Measurements from ENCODE around the gene NUCB1. TPM values are rescaled to one million over a fixed set of nuclear protein-coding genes. Genes with fewer than 3 reads are reported as not detected.

Gene NUCB1
- total and polyA plus RNA-seq, 7 donors: 49.9 to 143 (median 97.1) TPM

- no peaks in the 10 kb centered on the region for H3K9me3 ChIP-seq
- intact Hi-C loops (cut with DNase I): loop anchor here (2.0 to 10.0 kb wide), 3 partner anchors 94 to 331 kb away; partner anchors contain the start of genes DBP (in 1 of the 2) and PPP1R15A (in 1 of the 2)
- ATAC-seq (peak; percentile 53 to 76 (median 68)), DNase-seq (peak; percentile 89 to 94)
- TF ChIP-seq CTCF (IDR thresholded peaks at IDR 0.05): no peak
- peak overlapping the region; percentile 94 for H3K4me3 ChIP-seq
- H3K36me3 ChIP-seq (ENCODE audit: insufficient read depth in 1 of 2, low read depth in 1 of 2): peaks cover 0 to 40% of the 10 kb centered on the region in 2 donors
- 4 to 12% (median 5%) methylated on average over 36 of the region's 36 CpGs for WGBS, 3 donors
- peaks cover 43% of the 10 kb centered on the region for H3K4me1 ChIP-seq
- no peaks in the 10 kb centered on the region for H3K27me3 ChIP-seq (ENCODE audit: insufficient read depth in 3 of 3, low read length in 2 of 3)
- peak overlapping the region; percentile 89 for H3K27ac ChIP-seq
Observed at GRCh38 chr19:48965806-48966540, 65.9 kb downstream of the NUCB1 start.

GRCh38 chr19:48966541-48967345 is 66.6 kb downstream of the NUCB1 start:
- peaks cover 43% of the 10 kb centered on the region for H3K4me1 ChIP-seq
- H3K27me3 ChIP-seq (ENCODE audit: insufficient read depth in 3 of 3, low read length in 2 of 3): no peaks in the 10 kb centered on the region
- H3K27ac ChIP-seq: peak overlapping the region; percentile 89

GRCh38 chr19:48967346-48968178 is 67.5 kb downstream of the NUCB1 start:
- 54 to 84% (median 57%) methylated on average over 14 of the region's 14 CpGs for WGBS, 3 donors
- no peaks in the 10 kb centered on the region for H3K9me3 ChIP-seq
- no peak for ATAC-seq
- intact Hi-C loops (cut with DNase I): loop anchor here in 1 of 2 donors (5.0 to 10.0 kb wide), 2 partner anchors 95 to 333 kb away; partner anchors contain the start of genes DBP and PPP1R15A
- H3K27me3 ChIP-seq (ENCODE audit: insufficient read depth in 3 of 3, low read length in 2 of 3): no peaks in the 10 kb centered on the region
- H3K4me1 ChIP-seq: peaks cover 43% of the 10 kb centered on the region
- H3K4me3 ChIP-seq: peak overlapping the region; percentile 94
- H3K36me3 ChIP-seq (ENCODE audit: insufficient read depth in 1 of 2, low read depth in 1 of 2): peaks cover 0 to 55% of the 10 kb centered on the region in 2 donors
- peak in 1 of 2 donors; percentile 44 for DNase-seq
- no peak for TF ChIP-seq CTCF (IDR thresholded peaks at IDR 0.05)
- peak overlapping the region; percentile 89 for H3K27ac ChIP-seq

More at GRCh38 chr19:48966541-48967345, 66.6 kb downstream of the NUCB1 start:
- Histone ChIP-seq H3K36me3 (ENCODE audit: insufficient read depth in 1 of 2, low read depth in 1 of 2) (peaks cover 0 to 47% of the 10 kb centered on the region in 2 donors), H3K4me3 (peak overlapping the region; percentile 94), H3K9me3 (no peaks in the 10 kb centered on the region)
- intact Hi-C loops (cut with DNase I): loop anchor here in 1 of 2 donors (5.0 to 10.0 kb wide), 2 partner anchors 94 to 332 kb away; partner anchors contain the start of genes DBP and PPP1R15A
- DNase-seq: no peak
- no peak for ATAC-seq
- TF ChIP-seq CTCF (IDR thresholded peaks at IDR 0.05): no peak
- WGBS, 3 donors: 54 to 83% (median 58%) methylated on average over 10 of the region's 10 CpGs

- intact Hi-C loops (cut with DNase I): loop anchor here in 1 of 2 donors (5.0 to 10.0 kb wide), 2 partner anchors 96 to 333 kb away; partner anchors contain the start of genes DBP and PPP1R15A
- no peak for TF ChIP-seq CTCF (IDR thresholded peaks at IDR 0.05)
- H3K36me3 ChIP-seq (ENCODE audit: insufficient read depth in 1 of 2, low read depth in 1 of 2): peaks cover 0 to 62% of the 10 kb centered on the region in 2 donors
- no peaks in the 10 kb centered on the region for H3K27me3 ChIP-seq (ENCODE audit: insufficient read depth in 3 of 3, low read length in 2 of 3)
- 21 to 53% (median 32%) methylated on average over 4 of the region's 4 CpGs for WGBS, 3 donors
- DNase-seq: no peak
- ATAC-seq: no peak
- no peaks in the 10 kb centered on the region for H3K9me3 ChIP-seq
- peak overlapping the region; percentile 89 for H3K27ac ChIP-seq
- H3K4me1 ChIP-seq: peaks cover 42% of the 10 kb centered on the region
- peak overlapping the region; percentile 94 for H3K4me3 ChIP-seq
Observed at GRCh38 chr19:48968179-48968661, 68.1 kb downstream of the NUCB1 start.

All from psoas muscle (tissue), 8 donors.